CD14-positive monocyte (primary cell): ENCODE measurements around the gene RIN2. TPM values are rescaled to one million over a fixed set of nuclear protein-coding genes. Genes with fewer than 3 reads are reported as not detected.

Experiments used
- DNase-seq, 3 donors: peaks; one replicate each; pipeline ENCODE4 v3.0.0-alpha.2; 2011 to 2022
- H2AFZ ChIP-seq: 2 replicates; pipeline ENCODE4 v1.6.0; 2012; ENCODE audit warnings: mild to moderate bottlenecking, low read depth, low read length, inconsistent platforms; ENCODE audit not compliant: insufficient read depth, poor library complexity, severe bottlenecking
- H3K27ac ChIP-seq, 2 donors: 1 replicate in 1 of 2; 2 replicates in 1 of 2; pipeline ENCODE4 v1.5.1; 2012 to 2013; ENCODE audit warnings: low read length in 2 of 2, control low read depth in 1 of 2, inconsistent platforms in 1 of 2, low read depth in 1 of 2, mild to moderate bottlenecking in 1 of 2
- H3K27me3 ChIP-seq, 2 donors: one replicate each; pipeline versions ENCODE4 v1.6.0 to v1.6.1; 2011 to 2013; ENCODE audit warnings: low read length in 2 of 2; ENCODE audit not compliant: control insufficient read depth in 2 of 2, insufficient read depth in 2 of 2
- H3K36me3 ChIP-seq, 2 donors: replicated peaks in 1 of 2; 1 replicate in 1 of 2; 2 replicates in 1 of 2; pipeline versions ENCODE4 v1.5.1 to v1.6.1; 2012 to 2013; ENCODE audit warnings: low read length in 2 of 2, control low read depth in 1 of 2, inconsistent platforms in 1 of 2, mild to moderate bottlenecking in 1 of 2; ENCODE audit not compliant: insufficient read depth in 2 of 2, control insufficient read depth in 1 of 2
- H3K4me1 ChIP-seq, 2 donors: 1 replicate in 1 of 2; 2 replicates in 1 of 2; pipeline versions ENCODE4 v1.5.1 to v1.6.1; 2012 to 2013; ENCODE audit warnings: low read length in 2 of 2, control low read depth in 1 of 2, inconsistent platforms in 1 of 2, mild to moderate bottlenecking in 1 of 2, moderate library complexity in 1 of 2; ENCODE audit not compliant: insufficient read depth in 2 of 2, control insufficient read depth in 1 of 2
- H3K4me2 ChIP-seq: replicated peaks from 2 replicates; pipeline ENCODE3; 2012; ENCODE audit warnings: low read length, moderate library complexity, mild to moderate bottlenecking; ENCODE audit not compliant: poor library complexity, severe bottlenecking; ENCODE audit errors: extremely low read depth
- H3K4me3 ChIP-seq, 3 experiments: fragments of 200-600 bp in 1 of 3; sonication (generic) in 1 of 3; replicated peaks in 1 of 3; 1 replicate in 2 of 3; 2 replicates in 1 of 3; pipeline ENCODE4 v1.5.1; 2011 to 2013; ENCODE audit warnings: low read length in 3 of 3, mild to moderate bottlenecking in 3 of 3, control low read depth in 2 of 3, low read depth in 2 of 3, inconsistent platforms in 1 of 3, moderate library complexity in 1 of 3
- H3K79me2 ChIP-seq: 2 replicates; pipeline ENCODE4 v1.6.0; 2012; ENCODE audit warnings: mild to moderate bottlenecking, control low read depth, inconsistent platforms, low read length, moderate library complexity; ENCODE audit not compliant: insufficient read depth
- H3K9ac ChIP-seq: 2 replicates; pipeline ENCODE4 v1.6.0; 2017; ENCODE audit warnings: low read length, mild to moderate bottlenecking; ENCODE audit not compliant: insufficient read depth, poor library complexity, severe bottlenecking
- H3K9me3 ChIP-seq, 2 donors: replicated peaks in 1 of 2; 1 replicate in 1 of 2; 2 replicates in 1 of 2; pipeline versions ENCODE4 v1.5.1 to v1.6.1; 2012 to 2013; ENCODE audit warnings: low read length in 2 of 2, control low read depth in 1 of 2; ENCODE audit not compliant: control insufficient read depth in 1 of 2, insufficient read depth in 1 of 2
- H4K20me1 ChIP-seq: 2 replicates; pipeline ENCODE4 v1.6.0; 2012; ENCODE audit warnings: mild to moderate bottlenecking, low read length, control low read depth, moderate library complexity; ENCODE audit not compliant: insufficient read depth
- H3K27ac Mint-ChIP-seq, 7 donors: one replicate each; pipeline ENCODE4 v1.8.0; 2020; ENCODE audit warnings: mild to moderate bottlenecking in 7 of 7, mixed read lengths in 7 of 7, moderate library complexity in 6 of 7, inconsistent platforms in 2 of 7
- H3K27me3 Mint-ChIP-seq, 3 donors: one replicate each; pipeline ENCODE4 v1.8.0; 2021 to 2022; ENCODE audit warnings: low read depth in 3 of 3, mild to moderate bottlenecking in 3 of 3, mixed read lengths in 3 of 3, moderate library complexity in 3 of 3, inconsistent platforms in 1 of 3
- H3K36me3 Mint-ChIP-seq, 2 donors: one replicate each; pipeline ENCODE4 v1.8.0; 2020; ENCODE audit warnings: mixed read lengths in 2 of 2, inconsistent platforms in 1 of 2, mild to moderate bottlenecking in 1 of 2
- H3K4me1 Mint-ChIP-seq: one replicate; pipeline ENCODE4 v1.8.0; 2020; ENCODE audit warnings: mild to moderate bottlenecking, mixed read lengths
- H3K4me3 Mint-ChIP-seq, 2 donors: one replicate each; pipeline ENCODE4 v1.8.0; 2020; ENCODE audit warnings: mild to moderate bottlenecking in 2 of 2, mixed read lengths in 2 of 2, moderate library complexity in 1 of 2
- H3K9me3 Mint-ChIP-seq, 7 donors: one replicate each; pipeline ENCODE4 v1.8.0; 2020 to 2022; ENCODE audit warnings: mixed read lengths in 7 of 7, mild to moderate bottlenecking in 6 of 7, moderate library complexity in 6 of 7, inconsistent platforms in 2 of 7
- CTCF ChIP-seq: fragments of 200-600 bp; IDR thresholded peaks from one replicate; pipeline ENCODE4 v1.8.0; 2022; ENCODE audit warnings: antibody characterized with exemption, mild to moderate bottlenecking
- WGBS: methylation state at CpG from one replicate; pipeline ENCODE4 v1.1.5; 2013; ENCODE audit warnings: missing lambda C conversion rate; ENCODE audit not compliant: insufficient coverage; 5-methylcytosine and 5-hydroxymethylcytosine counted together
- intact Hi-C, 2 donors: fragments of 100-400 bp; cut with micrococcal nuclease; formaldehyde crosslinking; loops; one replicate each; pipeline versions ENCODE4 v1.15.0 to v1.15.1; 2023
- polyA plus RNA-seq, 3 donors: library from polyadenylated mRNA; depleted of rRNA in 1 of 3; unstranded in 2 of 3; stranded (reverse) in 1 of 3; fragments of 300-500 nt in 2 of 3; fragments of >200 nt in 1 of 3; fragmentation: Illumina TruSeq in 2 of 3; gene quantifications; 1 replicate in 2 of 3; 2 replicates in 1 of 3; pipeline ENCODE4 v1.2.3, GENCODE V29; 2012 to 2021

The RIN2 gene
- polyA plus RNA-seq, 3 donors, result 5.6 to 25.4 (median 15.4) TPM

GRCh38 chr20:19742974-19743639, 15.0 kb upstream of the RIN2 start:
- intact Hi-C loops, result no loop called here
- peaks cover 2 to 10% (median 8%) of the 10 kb centered on the region in 7 donors for H3K9me3 Mint-ChIP-seq
- H3K27ac Mint-ChIP-seq, result peak overlapping the region; percentile 88 to 97 (median 94)
- H3K4me3 Mint-ChIP-seq, result peak overlapping the region; percentile 5 to 76
- Histone ChIP-seq H3K27me3 (no peaks in the 10 kb centered on the region), H3K4me3 (no peak overlapping the region), H2AFZ (peak overlapping the region; percentile 54), H3K27ac (peak overlapping the region; percentile 75 to 84), H3K79me2 (no peaks in the 10 kb centered on the region), H3K4me2 (no peak overlapping the region), H3K36me3 (no peaks in the 10 kb centered on the region), H3K4me1 (peaks cover 17 to 19% of the 10 kb centered on the region in 2 donors), H3K9me3 (peaks cover 0 to 3% of the 10 kb centered on the region in 2 donors), H4K20me1 (no peaks in the 10 kb centered on the region), H3K9ac (no peak overlapping the region)
- peaks cover 23% of the 10 kb centered on the region for H3K4me1 Mint-ChIP-seq
- TF ChIP-seq CTCF, result no peak
- H3K36me3 Mint-ChIP-seq, result peaks cover 0 to 4% of the 10 kb centered on the region in 2 donors
- H3K27me3 Mint-ChIP-seq, result peaks cover 0 to 5% (median 2%) of the 10 kb centered on the region in 3 donors
- 89% methylated on average over 6 of the region's 9 CpGs for WGBS
- DNase-seq, result peak; percentile 89 to 95 (median 93)

- peaks cover 2 to 10% (median 8%) of the 10 kb centered on the region in 7 donors for H3K9me3 Mint-ChIP-seq
- peak overlapping the region in 1 of 2 donors; percentile 76 for H3K4me3 Mint-ChIP-seq
- Histone ChIP-seq H3K27ac (peak overlapping the region in 1 of 2 donors; percentile 84), H3K36me3 (no peaks in the 10 kb centered on the region), H3K79me2 (no peaks in the 10 kb centered on the region), H3K9ac (no peak overlapping the region), H3K9me3 (peaks cover 0 to 3% of the 10 kb centered on the region in 2 donors), H3K4me1 (peaks cover 17 to 19% of the 10 kb centered on the region in 2 donors), H2AFZ (peak overlapping the region; percentile 12), H3K4me3 (no peak overlapping the region), H4K20me1 (no peaks in the 10 kb centered on the region), H3K27me3 (no peaks in the 10 kb centered on the region), H3K4me2 (no peak overlapping the region)
- peaks cover 23% of the 10 kb centered on the region for H3K4me1 Mint-ChIP-seq
- peaks cover 0 to 4% of the 10 kb centered on the region in 2 donors for H3K36me3 Mint-ChIP-seq
- peak overlapping the region; percentile 88 to 97 (median 91) for H3K27ac Mint-ChIP-seq
- H3K27me3 Mint-ChIP-seq, result peaks cover 0 to 5% (median 2%) of the 10 kb centered on the region in 3 donors
- no peak for TF ChIP-seq CTCF
- intact Hi-C loops, result no loop called here
- WGBS, result 0% methylated on average over 1 of the region's 1 CpG
- DNase-seq, result no peak
These were observed 14.4 kb upstream of the RIN2 start for GRCh38 chr20:19743640-19743995.
